ENCODE results near the gene HNRNPUL1. TPM values are rescaled to one million over a fixed set of nuclear protein-coding genes. Genes with fewer than 3 reads are reported as not detected.

Gene HNRNPUL1
- total RNA-seq, 1 donor from 2014 or later, result 81.1 TPM

- Histone ChIP-seq H3K27ac (no peak overlapping the region), H3K36me3 (peaks cover 87 to 92% of the 10 kb centered on the region in 2 donors), H3K4me1 (no peaks in the 10 kb centered on the region), H3K9me3 (no peaks in the 10 kb centered on the region), H3K27me3 (no peaks in the 10 kb centered on the region), H3K4me3 (no peak overlapping the region)
- TF ChIP-seq CTCF (IDR thresholded peaks at IDR 0.05), result no peak
- intact Hi-C loops (cut with DNase I), result no loop called here
- DNase-seq (ENCODE audit: low spot score in 2 of 2), result no peak
These were observed 25.9 kb upstream of the HNRNPUL1 start for GRCh38 chr19:41238244-41238643.

GRCh38 chr19:41239363-41239762 lies 24.8 kb upstream of the HNRNPUL1 start:
- no peak for TF ChIP-seq CTCF (IDR thresholded peaks at IDR 0.05)
- Histone ChIP-seq H3K4me3 (no peak overlapping the region), H3K4me1 (no peaks in the 10 kb centered on the region), H3K36me3 (peaks cover 88 to 94% of the 10 kb centered on the region in 2 donors), H3K27ac (no peak overlapping the region), H3K27me3 (no peaks in the 10 kb centered on the region), H3K9me3 (no peaks in the 10 kb centered on the region)
- intact Hi-C loops (cut with DNase I), result no loop called here
- DNase-seq (ENCODE audit: low spot score in 2 of 2), result no peak

- Histone ChIP-seq H3K27ac (no peak overlapping the region), H3K27me3 (no peaks in the 10 kb centered on the region), H3K36me3 (peaks cover 88 to 94% of the 10 kb centered on the region in 2 donors), H3K4me1 (no peaks in the 10 kb centered on the region), H3K9me3 (no peaks in the 10 kb centered on the region), H3K4me3 (no peak overlapping the region)
- DNase-seq (ENCODE audit: low spot score in 2 of 2), result no peak
- no peak for TF ChIP-seq CTCF (IDR thresholded peaks at IDR 0.05)
- intact Hi-C loops (cut with DNase I), result no loop called here
These were observed 24.1 kb upstream of the HNRNPUL1 start for GRCh38 chr19:41239961-41240574.

GRCh38 chr19:41241859-41242258 lies 22.3 kb upstream of the HNRNPUL1 start:
- no peak overlapping the region for H3K4me3 ChIP-seq
- no peak overlapping the region for H3K27ac ChIP-seq
- peaks cover 92 to 94% of the 10 kb centered on the region in 2 donors for H3K36me3 ChIP-seq
- DNase-seq (ENCODE audit: low spot score in 2 of 2), result no peak
- TF ChIP-seq CTCF (IDR thresholded peaks at IDR 0.05), result no peak
- no peaks in the 10 kb centered on the region for H3K4me1 ChIP-seq
- intact Hi-C loops (cut with DNase I), result no loop called here
- H3K9me3 ChIP-seq, result no peaks in the 10 kb centered on the region
- no peaks in the 10 kb centered on the region for H3K27me3 ChIP-seq

GRCh38 chr19:41244117-41244516 lies 20.1 kb upstream of the HNRNPUL1 start:
- Histone ChIP-seq H3K4me3 (no peak overlapping the region), H3K27me3 (no peaks in the 10 kb centered on the region), H3K36me3 (peaks cover 90 to 93% of the 10 kb centered on the region in 2 donors), H3K9me3 (no peaks in the 10 kb centered on the region), H3K27ac (no peak overlapping the region), H3K4me1 (no peaks in the 10 kb centered on the region)
- intact Hi-C loops (cut with DNase I), result no loop called here
- no peak for DNase-seq (ENCODE audit: low spot score in 2 of 2)
- TF ChIP-seq CTCF (IDR thresholded peaks at IDR 0.05), result no peak

GRCh38 chr19:41245843-41246242 lies 18.3 kb upstream of the HNRNPUL1 start:
- Histone ChIP-seq H3K27me3 (no peaks in the 10 kb centered on the region), H3K9me3 (no peaks in the 10 kb centered on the region), H3K36me3 (peaks cover 94% of the 10 kb centered on the region in 2 donors), H3K4me1 (no peaks in the 10 kb centered on the region), H3K4me3 (no peak overlapping the region), H3K27ac (no peak overlapping the region)
- DNase-seq (ENCODE audit: low spot score in 2 of 2), result no peak
- intact Hi-C loops (cut with DNase I), result no loop called here
- TF ChIP-seq CTCF (IDR thresholded peaks at IDR 0.05), result no peak

Measured in ascending aorta (tissue), 2 donors.